H9 (cell line): ENCODE measurements around the gene CAMTA1. TPM values are rescaled to one million over a fixed set of nuclear protein-coding genes. Genes with fewer than 3 reads are reported as not detected.
A peak's percentile ranks its signal among the peaks of the same experiment; 100 is the strongest.

Source experiments
- DNase-seq: peaks from one replicate; pipeline ENCODE4 v3.0.0-alpha.2; 2017
- H2AFZ ChIP-seq: one replicate; pipeline ENCODE4 v1.6.1; 2013; ENCODE audit warnings: mild to moderate bottlenecking, low read length, control low read depth, moderate library complexity
- H2AK5ac ChIP-seq: 2 replicates; pipeline ENCODE4 v1.6.1; 2013; ENCODE audit warnings: low read length, control low read depth, mixed read lengths; ENCODE audit not compliant: insufficient read length
- H2BK120ac ChIP-seq: one replicate; pipeline ENCODE4 v1.6.1; 2013; ENCODE audit warnings: low read depth, mild to moderate bottlenecking, low read length, control low read depth, inconsistent platforms; ENCODE audit not compliant: poor library complexity, severe bottlenecking
- H2BK12ac ChIP-seq: 2 replicates; pipeline ENCODE4 v1.6.1; 2013; ENCODE audit warnings: low read length, control low read depth, mixed read lengths, low read depth; ENCODE audit not compliant: insufficient read length
- H2BK15ac ChIP-seq: 2 replicates; pipeline ENCODE4 v1.6.1; 2013; ENCODE audit warnings: low read depth, low read length, control low read depth
- H2BK20ac ChIP-seq: one replicate; pipeline ENCODE4 v1.6.1; 2013; ENCODE audit warnings: low read depth, mild to moderate bottlenecking, low read length, control low read depth, inconsistent platforms; ENCODE audit not compliant: poor library complexity, severe bottlenecking
- H2BK5ac ChIP-seq: 2 replicates; pipeline ENCODE4 v1.6.1; 2013; ENCODE audit warnings: low read length, control low read depth, mixed read lengths; ENCODE audit not compliant: insufficient read length
- H3K14ac ChIP-seq: 2 replicates; pipeline ENCODE4 v1.6.1; 2013; ENCODE audit warnings: low read length, control low read depth; ENCODE audit not compliant: insufficient read depth
- H3K18ac ChIP-seq: 2 replicates; pipeline ENCODE4 v1.6.1; 2013; ENCODE audit warnings: low read depth, mild to moderate bottlenecking, mixed read lengths, low read length, control low read depth; ENCODE audit not compliant: insufficient read length
- H3K23ac ChIP-seq: 2 replicates; pipeline ENCODE4 v1.6.1; 2013; ENCODE audit warnings: low read length, control low read depth, mixed read lengths, low read depth; ENCODE audit not compliant: insufficient read length
- H3K23me2 ChIP-seq: 2 replicates; pipeline ENCODE4 v1.6.1; 2013; ENCODE audit warnings: low read depth, mild to moderate bottlenecking, mixed read lengths, low read length, control low read depth; ENCODE audit not compliant: insufficient read length, poor library complexity, severe bottlenecking
- H3K27ac ChIP-seq: 2 replicates; pipeline ENCODE4 v1.5.1; 2013; ENCODE audit warnings: low read length, control low read depth, mixed read lengths, low read depth; ENCODE audit not compliant: insufficient read length
- H3K27me3 ChIP-seq: 2 replicates; pipeline ENCODE4 v1.6.1; 2013; ENCODE audit warnings: low read length, control low read depth, inconsistent platforms; ENCODE audit not compliant: insufficient read depth
- H3K4ac ChIP-seq: 2 replicates; pipeline ENCODE4 v1.6.1; 2013; ENCODE audit warnings: low read depth, mild to moderate bottlenecking, control low read depth, inconsistent platforms, low read length, moderate library complexity
- H3K4me1 ChIP-seq: 2 replicates; pipeline ENCODE4 v1.6.1; 2013; ENCODE audit warnings: low read length, control low read depth, inconsistent platforms; ENCODE audit not compliant: insufficient read depth
- H3K4me2 ChIP-seq: 2 replicates; pipeline ENCODE4 v1.6.1; 2013; ENCODE audit warnings: low read length, control low read depth, mixed read lengths; ENCODE audit not compliant: insufficient read length, insufficient read depth
- H3K56ac ChIP-seq: 2 replicates; pipeline ENCODE4 v1.6.1; 2013; ENCODE audit warnings: low read depth, mild to moderate bottlenecking, mixed read lengths, low read length, control low read depth; ENCODE audit not compliant: insufficient read length
- H3K79me1 ChIP-seq: 2 replicates; pipeline ENCODE4 v1.6.1; 2013; ENCODE audit warnings: low read depth, mild to moderate bottlenecking, moderate library complexity, low read length, control low read depth, inconsistent platforms; ENCODE audit not compliant: insufficient read depth, poor library complexity, severe bottlenecking
- H3K79me2 ChIP-seq: 2 replicates; pipeline ENCODE4 v1.6.1; 2013; ENCODE audit warnings: low read length, control low read depth, inconsistent platforms; ENCODE audit not compliant: insufficient read depth
- H3K9ac ChIP-seq: 2 replicates; pipeline ENCODE4 v1.6.1; 2013; ENCODE audit warnings: low read length, control low read depth, mixed read lengths; ENCODE audit not compliant: insufficient read length; ENCODE audit errors: extremely low read depth
- H3K9me3 ChIP-seq: one replicate; pipeline ENCODE4 v1.6.1; 2013; ENCODE audit warnings: low read depth, low read length, inconsistent platforms; ENCODE audit not compliant: control insufficient read depth
- H3T11ph ChIP-seq: one replicate; pipeline ENCODE4 v1.6.1; 2013; ENCODE audit warnings: mild to moderate bottlenecking, low read length, control low read depth, inconsistent platforms
- H4K20me1 ChIP-seq: one replicate; pipeline ENCODE4 v1.6.1; 2013; ENCODE audit not compliant: control insufficient read depth, insufficient read length, insufficient read depth
- H4K5ac ChIP-seq: 2 replicates; pipeline ENCODE4 v1.6.1; 2013; ENCODE audit warnings: low read depth, mild to moderate bottlenecking, mixed read lengths, low read length, control low read depth; ENCODE audit not compliant: insufficient read length
- H4K8ac ChIP-seq: replicated peaks from 2 replicates; pipeline ENCODE4 v1.6.1; 2013; ENCODE audit warnings: low read length, control low read depth, mixed read lengths, low read depth; ENCODE audit not compliant: insufficient read length
- H4K91ac ChIP-seq: 2 replicates; pipeline ENCODE4 v1.6.1; 2013; ENCODE audit warnings: low read depth, mild to moderate bottlenecking, moderate library complexity, mixed read lengths, low read length, control low read depth; ENCODE audit not compliant: insufficient read length
- H3K27ac Mint-ChIP-seq, 3 experiments: 2 replicates in 2 of 3; 3 replicates in 1 of 3; pipeline ENCODE4 v1.8.0; 2020 to 2021; ENCODE audit warnings: mixed read lengths in 3 of 3, mild to moderate bottlenecking in 1 of 3, moderate library complexity in 1 of 3
- H3K27me3 Mint-ChIP-seq: 2 replicates; pipeline ENCODE4 v1.8.0; 2021; ENCODE audit warnings: low read depth, mild to moderate bottlenecking, moderate library complexity, mixed read lengths
- H3K36me3 Mint-ChIP-seq, 3 experiments: 2 replicates in 2 of 3; 3 replicates in 1 of 3; pipeline ENCODE4 v1.8.0; 2020 to 2021; ENCODE audit warnings: low read depth in 3 of 3, mixed read lengths in 3 of 3; ENCODE audit not compliant: insufficient read depth in 1 of 3
- H3K4me1 Mint-ChIP-seq, 2 experiments: 2 replicates each; pipeline ENCODE4 v1.8.0; 2020; ENCODE audit warnings: mixed read lengths in 2 of 2
- H3K4me3 Mint-ChIP-seq, 2 experiments: 2 replicates in 1 of 2; 3 replicates in 1 of 2; pipeline ENCODE4 v1.8.0; 2020 to 2021; ENCODE audit warnings: mild to moderate bottlenecking in 2 of 2, mixed read lengths in 2 of 2, moderate library complexity in 1 of 2
- H3K9me3 Mint-ChIP-seq, 2 experiments: 2 replicates in 1 of 2; 3 replicates in 1 of 2; pipeline ENCODE4 v1.8.0; 2020; ENCODE audit warnings: mild to moderate bottlenecking in 2 of 2, mixed read lengths in 2 of 2, moderate library complexity in 1 of 2
- WGBS: extraction: QIAGEN DNeasy Blood & Tissue Kit; methylation state at CpG from one replicate; pipeline ENCODE4 v1.1.7; 2013; ENCODE audit warnings: missing lambda C conversion rate, low lambda C conversion rate, mixed read lengths; ENCODE audit not compliant: insufficient read length; ENCODE audit errors: extremely low coverage; 5-methylcytosine and 5-hydroxymethylcytosine counted together
- total RNA-seq: library from RNA; stranded (reverse); gene quantifications from 2 replicates; pipeline ENCODE4 v1.2.1, GENCODE V29; 2021
- TF ChIP-seq, protein P1 (sequence below): fragments of 200-600 bp; sonication (generic); conservative IDR thresholded peaks from 3 replicates; pipeline ENCODE4 v1.8.0; 2021; ENCODE audit warnings: antibody characterized with exemption, mild to moderate bottlenecking

The CAMTA1 gene
- total RNA-seq, 1 experiment from 2014 or later = 115 TPM

DNA sequence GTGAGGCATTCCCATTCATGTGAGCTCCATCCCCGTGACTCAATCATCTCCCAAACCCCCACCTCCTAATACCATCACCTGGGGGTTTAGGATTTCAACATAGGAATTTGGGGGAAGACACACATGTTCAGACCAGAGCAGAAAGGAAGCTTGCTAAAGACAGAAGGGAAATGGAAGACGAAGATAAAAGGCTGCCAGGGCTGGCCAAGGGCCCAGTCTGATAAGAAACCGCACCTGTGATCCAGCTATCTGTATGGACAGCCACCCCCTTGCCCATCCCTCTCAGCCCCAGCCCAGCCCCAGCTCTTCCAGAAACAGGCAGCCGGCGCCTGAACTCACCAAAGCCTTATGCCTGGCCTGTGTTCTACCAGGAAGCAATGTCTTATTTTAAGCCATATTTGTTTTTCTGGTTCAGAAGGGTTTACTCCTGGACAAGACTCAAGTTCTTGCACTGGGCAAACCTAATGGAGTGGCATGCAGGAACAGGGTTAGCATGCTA is 787.4 kb downstream of the CAMTA1 start:
- no peak overlapping the region for H3K27ac ChIP-seq
- TF ChIP-seq, protein P1, sequence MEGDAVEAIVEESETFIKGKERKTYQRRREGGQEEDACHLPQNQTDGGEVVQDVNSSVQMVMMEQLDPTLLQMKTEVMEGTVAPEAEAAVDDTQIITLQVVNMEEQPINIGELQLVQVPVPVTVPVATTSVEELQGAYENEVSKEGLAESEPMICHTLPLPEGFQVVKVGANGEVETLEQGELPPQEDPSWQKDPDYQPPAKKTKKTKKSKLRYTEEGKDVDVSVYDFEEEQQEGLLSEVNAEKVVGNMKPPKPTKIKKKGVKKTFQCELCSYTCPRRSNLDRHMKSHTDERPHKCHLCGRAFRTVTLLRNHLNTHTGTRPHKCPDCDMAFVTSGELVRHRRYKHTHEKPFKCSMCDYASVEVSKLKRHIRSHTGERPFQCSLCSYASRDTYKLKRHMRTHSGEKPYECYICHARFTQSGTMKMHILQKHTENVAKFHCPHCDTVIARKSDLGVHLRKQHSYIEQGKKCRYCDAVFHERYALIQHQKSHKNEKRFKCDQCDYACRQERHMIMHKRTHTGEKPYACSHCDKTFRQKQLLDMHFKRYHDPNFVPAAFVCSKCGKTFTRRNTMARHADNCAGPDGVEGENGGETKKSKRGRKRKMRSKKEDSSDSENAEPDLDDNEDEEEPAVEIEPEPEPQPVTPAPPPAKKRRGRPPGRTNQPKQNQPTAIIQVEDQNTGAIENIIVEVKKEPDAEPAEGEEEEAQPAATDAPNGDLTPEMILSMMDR = no peak

More for the DNA sequence above, 787.4 kb downstream of the CAMTA1 start:
- Histone ChIP-seq H3K9ac (no peak overlapping the region), H3K79me2 (no peaks in the 10 kb centered on the region), H3K56ac (no peak overlapping the region), H3K27me3 (no peaks in the 10 kb centered on the region), H3K14ac (no peak overlapping the region), H2AFZ (no peak overlapping the region), H2BK15ac (no peak overlapping the region), H4K5ac (no peak overlapping the region), H3K4ac (no peak overlapping the region), H2AK5ac (no peak overlapping the region), H3K4me2 (no peak overlapping the region), H3T11ph (no peak overlapping the region), H2BK120ac (no peak overlapping the region), H4K91ac (no peak overlapping the region), H2BK20ac (no peak overlapping the region), H3K23ac (no peak overlapping the region), H3K4me1 (no peaks in the 10 kb centered on the region), H3K9me3 (no peaks in the 10 kb centered on the region), H3K23me2 (peaks cover 4% of the 10 kb centered on the region), H3K18ac (no peak overlapping the region), H3K79me1 (no peaks in the 10 kb centered on the region), H2BK12ac (no peak overlapping the region), H2BK5ac (no peak overlapping the region), H4K20me1 (no peaks in the 10 kb centered on the region), H4K8ac (no peak overlapping the region)
- Mint-ChIP-seq H3K27ac (peak overlapping the region in 1 of 3 experiments; percentile 54; a peak in 1 of 7 replicates), H3K36me3 (no peaks in the 10 kb centered on the region), H3K27me3 (peaks cover 2% of the 10 kb centered on the region; the same call in 1 of the 2 replicates), H3K4me1 (peaks cover 2 to 4% of the 10 kb centered on the region in 2 experiments; a peak in 1 of 4 replicates), H3K4me3 (no peak overlapping the region), H3K9me3 (peaks cover 0 to 3% of the 10 kb centered on the region in 2 experiments; a peak in 1 of 5 replicates)
- no peak for DNase-seq
- no CpG with 5 or more reads among the region's 5 CpGs for WGBS
